ENCODE results near the gene HTRA3.

DNA sequence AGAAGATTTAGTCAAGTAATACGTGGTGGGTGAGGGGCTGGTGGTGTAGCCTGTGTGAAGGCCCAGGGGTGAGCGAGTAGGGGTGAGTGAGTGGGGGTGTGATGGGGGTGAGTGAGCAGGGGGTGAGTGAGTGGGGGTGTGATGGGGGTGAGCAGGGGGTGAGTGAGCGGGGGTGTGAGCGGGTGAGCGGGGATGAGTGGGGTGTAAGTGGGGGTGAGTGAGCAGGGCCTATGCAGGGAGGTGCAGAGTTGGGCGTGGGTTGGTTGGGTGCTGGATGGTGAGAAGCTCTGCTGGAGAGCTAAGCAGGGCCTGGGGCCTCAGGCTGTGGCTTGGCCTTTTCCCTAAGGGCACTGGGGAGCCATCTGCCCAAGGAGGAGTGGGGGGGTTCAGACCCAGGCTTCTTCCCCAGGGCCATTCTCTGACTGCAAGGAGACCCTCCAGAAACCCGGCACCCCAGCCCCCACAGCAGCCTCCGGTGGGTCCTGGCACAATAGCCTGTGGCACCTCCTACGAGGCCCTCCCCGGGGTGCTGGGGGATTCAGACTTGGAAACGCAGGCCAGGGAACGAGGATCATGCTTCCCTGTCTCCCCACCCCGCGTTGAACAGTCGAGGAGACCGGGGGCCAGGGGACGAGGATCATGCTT, 40.1 kb upstream of the HTRA3 start:
- TF ChIP-seq, protein P1, sequence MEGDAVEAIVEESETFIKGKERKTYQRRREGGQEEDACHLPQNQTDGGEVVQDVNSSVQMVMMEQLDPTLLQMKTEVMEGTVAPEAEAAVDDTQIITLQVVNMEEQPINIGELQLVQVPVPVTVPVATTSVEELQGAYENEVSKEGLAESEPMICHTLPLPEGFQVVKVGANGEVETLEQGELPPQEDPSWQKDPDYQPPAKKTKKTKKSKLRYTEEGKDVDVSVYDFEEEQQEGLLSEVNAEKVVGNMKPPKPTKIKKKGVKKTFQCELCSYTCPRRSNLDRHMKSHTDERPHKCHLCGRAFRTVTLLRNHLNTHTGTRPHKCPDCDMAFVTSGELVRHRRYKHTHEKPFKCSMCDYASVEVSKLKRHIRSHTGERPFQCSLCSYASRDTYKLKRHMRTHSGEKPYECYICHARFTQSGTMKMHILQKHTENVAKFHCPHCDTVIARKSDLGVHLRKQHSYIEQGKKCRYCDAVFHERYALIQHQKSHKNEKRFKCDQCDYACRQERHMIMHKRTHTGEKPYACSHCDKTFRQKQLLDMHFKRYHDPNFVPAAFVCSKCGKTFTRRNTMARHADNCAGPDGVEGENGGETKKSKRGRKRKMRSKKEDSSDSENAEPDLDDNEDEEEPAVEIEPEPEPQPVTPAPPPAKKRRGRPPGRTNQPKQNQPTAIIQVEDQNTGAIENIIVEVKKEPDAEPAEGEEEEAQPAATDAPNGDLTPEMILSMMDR (IDR thresholded peaks at IDR 0.05; ENCODE audit: poor library complexity): no peak
- TF ChIP-seq EZH2 (IDR thresholded peaks at IDR 0.05; ENCODE audit: borderline replicate concordance) (no peak), EZH2phosphoT487 (IDR thresholded peaks at IDR 0.05; ENCODE audit: low read depth, severe bottlenecking, unreplicated experiment) (no peak)

All from hepatocyte (in vitro differentiated cells).